IMR-90 (cell line): Measurements from ENCODE around the gene MPPED2. TPM values are rescaled to one million over a fixed set of nuclear protein-coding genes. Genes with fewer than 3 reads are reported as not detected.

ENCODE experiments used
- ATAC-seq: fragments of 200-7000 bp; cut with Tn5 transposase; 2 replicates; pipeline ENCODE4 v1.9.1; 2020; ENCODE audit warnings: low read depth, mild to moderate bottlenecking, moderate library complexity
- BruUV-seq: library from RNA; stranded (reverse); fragments of 400-500 nt; replicated peaks from 2 replicates; lab custom pipeline; 2021; lab: Mats Ljungman, UMichigan
- CTCF ChIA-PET: fragments of 300-600 bp; formaldehyde crosslinking; extraction: SDS; loops from one replicate; lab custom pipeline; 2021; ENCODE audit warnings: antibody characterized with exemption; lab: Yijun Ruan, JAX
- POLR2A ChIA-PET: fragments of 300-600 bp; sonication (Branson Sonifier 250); formaldehyde crosslinking; loops from one replicate; lab custom pipeline; 2022; ENCODE audit warnings: antibody characterized with exemption; ENCODE audit not compliant: unreplicated experiment; lab: Charles Lee
- DNase-seq: peaks from one replicate; pipeline ENCODE4 v3.0.0; 2013
- H2AFZ ChIP-seq: replicated peaks from 2 replicates; pipeline ENCODE3; 2013; ENCODE audit warnings: low read length, mild to moderate bottlenecking; ENCODE audit not compliant: poor library complexity
- H2AK5ac ChIP-seq: 2 replicates; pipeline ENCODE4 v1.6.1; 2013; ENCODE audit warnings: low read depth, low read length, inconsistent platforms
- H2AK9ac ChIP-seq: replicated peaks from 2 replicates; pipeline ENCODE3; 2013; ENCODE audit warnings: mild to moderate bottlenecking, low read depth, low read length, moderate library complexity; ENCODE audit not compliant: poor library complexity
- H2BK120ac ChIP-seq: 2 replicates; pipeline ENCODE4 v1.6.1; 2013; ENCODE audit warnings: low read depth, low read length, inconsistent platforms
- H2BK15ac ChIP-seq: 3 replicates; pipeline ENCODE4 v1.6.1; 2013; ENCODE audit warnings: low read depth, low read length, inconsistent platforms
- H2BK20ac ChIP-seq: 2 replicates; pipeline ENCODE4 v1.6.1; 2013; ENCODE audit warnings: low read depth, mild to moderate bottlenecking, inconsistent platforms, low read length, moderate library complexity
- H2BK5ac ChIP-seq: 2 replicates; pipeline ENCODE4 v1.6.1; 2013; ENCODE audit warnings: mild to moderate bottlenecking, low read depth, low read length, inconsistent platforms; ENCODE audit not compliant: poor library complexity, severe bottlenecking
- H3K14ac ChIP-seq: replicated peaks from 2 replicates; pipeline ENCODE4 v1.6.1; 2013; ENCODE audit warnings: low read depth, low read length, inconsistent platforms
- H3K18ac ChIP-seq: 2 replicates; pipeline ENCODE4 v1.6.1; 2013; ENCODE audit warnings: low read depth, low read length, control low read depth
- H3K23ac ChIP-seq: 2 replicates; pipeline ENCODE4 v1.6.1; 2013; ENCODE audit warnings: low read depth, low read length, inconsistent platforms
- H3K27ac ChIP-seq: 2 replicates; pipeline ENCODE4 v1.5.1; 2013; ENCODE audit warnings: mild to moderate bottlenecking, control low read depth, low read length; ENCODE audit not compliant: insufficient read depth
- H3K27me3 ChIP-seq: 2 replicates; pipeline ENCODE4 v1.6.1; 2013; ENCODE audit warnings: low read length; ENCODE audit not compliant: control insufficient read depth, insufficient read depth
- H3K36me3 ChIP-seq: 2 replicates; pipeline ENCODE4 v1.6.1; 2013; ENCODE audit warnings: low read length, mixed read lengths; ENCODE audit not compliant: control insufficient read depth, insufficient read depth
- H3K4ac ChIP-seq: 2 replicates; pipeline ENCODE4 v1.6.1; 2013; ENCODE audit warnings: low read depth, low read length, inconsistent platforms
- H3K4me1 ChIP-seq: 2 replicates; pipeline ENCODE4 v1.6.1; 2013; ENCODE audit warnings: low read length, mixed read lengths; ENCODE audit not compliant: control insufficient read depth, insufficient read depth
- H3K4me2 ChIP-seq: 2 replicates; pipeline ENCODE4 v1.6.1; 2013; ENCODE audit warnings: low read depth, mild to moderate bottlenecking, control low read depth, low read length, moderate library complexity
- H3K4me3 ChIP-seq: 2 replicates; pipeline ENCODE4 v1.5.1; 2013; ENCODE audit warnings: low read depth, mild to moderate bottlenecking, control low read depth, low read length, moderate library complexity; ENCODE audit not compliant: insufficient read depth
- H3K56ac ChIP-seq: 2 replicates; pipeline ENCODE4 v1.6.1; 2013; ENCODE audit warnings: low read length, inconsistent platforms; ENCODE audit not compliant: insufficient read depth; ENCODE audit errors: extremely low read depth
- H3K79me1 ChIP-seq, 2 experiments: 2 replicates each; pipeline ENCODE4 v1.6.1; 2013; ENCODE audit warnings: low read length in 2 of 2, inconsistent platforms in 1 of 2, low read depth in 1 of 2
- H3K9ac ChIP-seq: 2 replicates; pipeline ENCODE4 v1.6.1; 2013; ENCODE audit warnings: low read depth, low read length, control low read depth
- H3K9me1 ChIP-seq: 2 replicates; pipeline ENCODE4 v1.6.1; 2013; ENCODE audit warnings: low read length, inconsistent platforms; ENCODE audit not compliant: insufficient read depth
- H3K9me3 ChIP-seq: 2 replicates; pipeline ENCODE4 v1.6.1; 2013; ENCODE audit warnings: low read length; ENCODE audit not compliant: control insufficient read depth, insufficient read depth
- H4K20me1 ChIP-seq: 2 replicates; pipeline ENCODE4 v1.6.1; 2013; ENCODE audit warnings: low read length, inconsistent platforms; ENCODE audit not compliant: insufficient read depth
- H4K5ac ChIP-seq: 2 replicates; pipeline ENCODE4 v1.6.1; 2013; ENCODE audit warnings: mild to moderate bottlenecking, low read depth, low read length, control low read depth
- H4K8ac ChIP-seq, 2 experiments: 2 replicates each; pipeline ENCODE4 v1.6.1; 2013; ENCODE audit warnings: low read depth in 2 of 2, low read length in 2 of 2, control low read depth in 1 of 2, inconsistent platforms in 1 of 2
- H4K91ac ChIP-seq: 2 replicates; pipeline ENCODE4 v1.6.1; 2013; ENCODE audit warnings: low read depth, low read length, inconsistent platforms; ENCODE audit not compliant: insufficient read depth
- MXI1 ChIP-seq: IDR thresholded peaks from 2 replicates; pipeline ENCODE4 v1.6.1; 2012; ENCODE audit warnings: low read depth, mild to moderate bottlenecking, low read length, moderate library complexity, borderline replicate concordance
- WGBS, 2 experiments: methylation state at CpG; one replicate each; pipeline versions ENCODE4 v1.1.5 to v1.1.7; 2013; ENCODE audit warnings: missing lambda C conversion rate in 2 of 2; ENCODE audit not compliant: insufficient read length in 1 of 2; ENCODE audit errors: extremely low coverage in 2 of 2; 5-methylcytosine and 5-hydroxymethylcytosine counted together
- dilution Hi-C: fragments of 300-500 bp; cut with HindIII; formaldehyde crosslinking; loops from one replicate; pipeline ENCODE4 v1.14.3; 2018; ENCODE audit warnings: low sequenced_read_pairs; ENCODE audit not compliant: unreplicated experiment
- in situ Hi-C: fragments of 300-500 bp; cut with MboI; formaldehyde crosslinking; loops from 3 replicates; pipeline ENCODE4 v1.14.3; 2019; ENCODE audit warnings: low sequenced_read_pairs, inconsistent platforms, mixed read lengths
- intact Hi-C: fragments of 100-400 bp; cut with micrococcal nuclease; formaldehyde crosslinking; loops from 2 replicates; pipeline ENCODE4 v1.10.0; 2022
- polyA plus RNA-seq, 3 experiments: library from polyadenylated mRNA; depleted of rRNA; stranded (reverse); fragments of >200 nt; gene quantifications; 2 replicates each; pipeline ENCODE4 v1.2.3, GENCODE V29; 2012; ENCODE audit warnings: low replicate concordance in 1 of 3
- total RNA-seq: library from RNA; depleted of rRNA; stranded (reverse); fragments of >200 nt; gene quantifications from 2 replicates; pipeline ENCODE4 v1.2.3, GENCODE V29; 2012

Gene MPPED2
- total and polyA plus RNA-seq, 2 of the 4 experiments (the other 2 are of a cell fraction): 0.10 TPM; not detected in 1

DNA sequence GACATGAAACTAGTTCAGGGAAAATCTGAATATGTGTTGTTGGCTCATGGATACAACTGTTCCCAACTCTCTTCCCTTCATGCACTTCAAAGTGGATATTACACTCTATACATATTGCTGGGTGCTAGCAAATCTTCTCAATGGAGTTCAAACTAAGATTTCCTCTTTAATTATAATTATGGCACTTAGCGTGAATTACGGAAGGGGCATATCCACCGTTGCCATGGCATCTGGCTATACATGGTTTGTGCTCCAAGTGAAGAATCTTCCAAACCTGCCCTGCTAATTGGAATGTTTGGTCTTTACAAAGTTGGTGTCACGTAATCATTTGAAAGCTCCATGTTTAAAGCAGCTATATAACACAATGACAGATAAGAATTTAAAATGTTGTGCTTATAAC, 5.6 kb downstream of the MPPED2 start:
- peaks cover 29% of the 10 kb centered on the region for H3K27me3 ChIP-seq
- H3K9me1 ChIP-seq: no peaks in the 10 kb centered on the region
- H3K4me2 ChIP-seq: no peak overlapping the region
- no peak overlapping the region for H3K56ac ChIP-seq
- no peak overlapping the region for H3K23ac ChIP-seq
- TF ChIP-seq MXI1: no peak
- no TSS peak for BruUV-seq
- ChIA-PET CTCF (no interaction called here), POLR2A (no interaction called here)
- no peak for DNase-seq
- no peak overlapping the region for H2BK120ac ChIP-seq
- intact Hi-C loops: no loop called here
- H3K9ac ChIP-seq: no peak overlapping the region
- H3K27ac ChIP-seq: no peak overlapping the region
- no peak overlapping the region for H4K8ac ChIP-seq
- peaks cover 2% of the 10 kb centered on the region; the same call in 1 of the 2 replicates for H3K9me3 ChIP-seq
- no peaks in the 10 kb centered on the region for H3K4me1 ChIP-seq
- H2AFZ ChIP-seq: no peak overlapping the region
- H3K79me1 ChIP-seq: no peaks in the 10 kb centered on the region
- no peak overlapping the region for H4K5ac ChIP-seq
- dilution Hi-C loops: no loop called here
- no peak overlapping the region for H2BK20ac ChIP-seq
- H2AK5ac ChIP-seq: no peak overlapping the region
- no CpG with 5 or more reads among the region's 4 CpGs for WGBS, 2 experiments
- no peaks in the 10 kb centered on the region for H4K20me1 ChIP-seq
- no peak overlapping the region for H3K4ac ChIP-seq
- in situ Hi-C loops: no loop called here
- H2BK5ac ChIP-seq: no peak overlapping the region
- ATAC-seq: no peak
- no peak overlapping the region for H2AK9ac ChIP-seq
- H4K91ac ChIP-seq: no peak overlapping the region
- H2BK15ac ChIP-seq: no peak overlapping the region
- H3K36me3 ChIP-seq: no peaks in the 10 kb centered on the region
- H3K4me3 ChIP-seq: no peak overlapping the region
- no peak overlapping the region for H3K14ac ChIP-seq
- H3K18ac ChIP-seq: no peak overlapping the region
